Measurements from ENCODE around the gene TOMM20.

The TOMM20 gene

GRCh38 chr1:235139315-235139714, 10.7 kb upstream of the TOMM20 start:
- H3K4me3 ChIP-seq (ENCODE audit: low read length), result no peak overlapping the region
- no peak for DNase-seq (ENCODE audit: low read depth, low spot score)

- no peak overlapping the region for H3K4me3 ChIP-seq (ENCODE audit: low read length)
- DNase-seq (ENCODE audit: low read depth, low spot score), result no peak
Observed at GRCh38 chr1:235138821-235139220, 10.2 kb upstream of the TOMM20 start.

- no peak overlapping the region for H3K4me3 ChIP-seq (ENCODE audit: low read length)
- no peak for DNase-seq (ENCODE audit: low read depth, low spot score)
Observed at GRCh38 chr1:235136111-235136510, 7.5 kb upstream of the TOMM20 start.

GRCh38 chr1:235134171-235134570, 5.5 kb upstream of the TOMM20 start:
- no peak overlapping the region for H3K4me3 ChIP-seq (ENCODE audit: low read length)
- no peak for DNase-seq (ENCODE audit: low read depth, low spot score)

GRCh38 chr1:235133086-235133485, 4.4 kb upstream of the TOMM20 start:
- no peak for DNase-seq (ENCODE audit: low read depth, low spot score)
- no peak overlapping the region for H3K4me3 ChIP-seq (ENCODE audit: low read length)

GRCh38 chr1:235131961-235132360, 3.3 kb upstream of the TOMM20 start:
- no peak for DNase-seq (ENCODE audit: low read depth, low spot score)
- no peak overlapping the region for H3K4me3 ChIP-seq (ENCODE audit: low read length)

GRCh38 chr1:235130766-235131270, 2.2 kb upstream of the TOMM20 start:
- H3K4me3 ChIP-seq (ENCODE audit: low read length), result no peak overlapping the region
- no peak for DNase-seq (ENCODE audit: low read depth, low spot score)

- DNase-seq (ENCODE audit: low read depth, low spot score), result no peak
Observed at GRCh38 chr1:235129774-235130570, 1.3 kb upstream of the TOMM20 start.

GRCh38 chr1:235127732-235128455, 743 bp downstream of the TOMM20 start:
- DNase-seq (ENCODE audit: low read depth, low spot score), result no peak
- H3K4me3 ChIP-seq (ENCODE audit: low read length), result peak overlapping the region; percentile 96

More at GRCh38 chr1:235129774-235130570, 1.3 kb upstream of the TOMM20 start:
- no peak overlapping the region for H3K4me3 ChIP-seq (ENCODE audit: low read length)

GRCh38 chr1:235127203-235127602, 1.4 kb downstream of the TOMM20 start:
- no peak for DNase-seq (ENCODE audit: low read depth, low spot score)
- H3K4me3 ChIP-seq (ENCODE audit: low read length), result peak overlapping the region; percentile 96

GRCh38 chr1:235124665-235125064, 4.0 kb downstream of the TOMM20 start:
- DNase-seq (ENCODE audit: low read depth, low spot score), result no peak
- no peak overlapping the region for H3K4me3 ChIP-seq (ENCODE audit: low read length)

GRCh38 chr1:235124111-235124510, 4.5 kb downstream of the TOMM20 start:
- no peak overlapping the region for H3K4me3 ChIP-seq (ENCODE audit: low read length)
- DNase-seq (ENCODE audit: low read depth, low spot score), result no peak

- no peak for DNase-seq (ENCODE audit: low read depth, low spot score)
- H3K4me3 ChIP-seq (ENCODE audit: low read length), result no peak overlapping the region
Observed at GRCh38 chr1:235122348-235122747, 6.3 kb downstream of the TOMM20 start.

- H3K4me3 ChIP-seq (ENCODE audit: low read length), result no peak overlapping the region
- no peak for DNase-seq (ENCODE audit: low read depth, low spot score)
Observed at GRCh38 chr1:235113183-235113917, 15.3 kb downstream of the TOMM20 start.

GRCh38 chr1:235112297-235113182, 16.1 kb downstream of the TOMM20 start:
- no peak for DNase-seq (ENCODE audit: low read depth, low spot score)
- no peak overlapping the region for H3K4me3 ChIP-seq (ENCODE audit: low read length)

GRCh38 chr1:235111107-235111506, 17.5 kb downstream of the TOMM20 start:
- no peak for DNase-seq (ENCODE audit: low read depth, low spot score)
- no peak overlapping the region for H3K4me3 ChIP-seq (ENCODE audit: low read length)

GRCh38 chr1:235108876-235109275, 19.8 kb downstream of the TOMM20 start:
- DNase-seq (ENCODE audit: low read depth, low spot score), result no peak
- H3K4me3 ChIP-seq (ENCODE audit: low read length), result no peak overlapping the region

- H3K4me3 ChIP-seq (ENCODE audit: low read length), result no peak overlapping the region
- no peak for DNase-seq (ENCODE audit: low read depth, low spot score)
Observed at GRCh38 chr1:235108185-235108593, 20.4 kb downstream of the TOMM20 start.
